ENCODE measurements around the gene PROZ. TPM values are rescaled to one million over a fixed set of nuclear protein-coding genes. Genes with fewer than 3 reads are reported as not detected.

Gene PROZ
- total RNA-seq, 6 donors from 2014 or later, result not detected

GRCh38 chr13:113143466-113144254, 14.8 kb upstream of the PROZ start:
- DNase-seq (peak in 1 of 2 donors; percentile 80), ATAC-seq (ENCODE audit: low FRiP score in 2 of 2) (no peak)
- no peaks in the 10 kb centered on the region for H3K9me3 ChIP-seq
- no peaks in the 10 kb centered on the region for H3K36me3 ChIP-seq
- H3K4me1 ChIP-seq, result no peaks in the 10 kb centered on the region
- WGBS, 2 donors, result 88 to 90% methylated on average over 19 to 36 of the region's 39 CpGs
- no peak overlapping the region for H3K27ac ChIP-seq
- no peak overlapping the region for H3K4me3 ChIP-seq
- H3K27me3 ChIP-seq, result no peaks in the 10 kb centered on the region
- TF ChIP-seq POLR2A (IDR thresholded peaks at IDR 0.05), result no peak
- no peak for TF ChIP-seq CTCF (IDR thresholded peaks at IDR 0.05)
- no peak for TF ChIP-seq EP300 (IDR thresholded peaks at IDR 0.05)
- no peak for TF ChIP-seq POLR2AphosphoS5 (IDR thresholded peaks at IDR 0.05)

- Histone ChIP-seq H3K4me3 (no peak overlapping the region), H3K9me3 (no peaks in the 10 kb centered on the region), H3K36me3 (no peaks in the 10 kb centered on the region), H3K27ac (no peak overlapping the region), H3K4me1 (no peaks in the 10 kb centered on the region), H3K27me3 (no peaks in the 10 kb centered on the region)
- DNase-seq (no peak), ATAC-seq (ENCODE audit: low FRiP score in 2 of 2) (no peak)
- TF ChIP-seq POLR2A (IDR thresholded peaks at IDR 0.05) (no peak), POLR2AphosphoS5 (IDR thresholded peaks at IDR 0.05) (no peak), EP300 (IDR thresholded peaks at IDR 0.05) (no peak), CTCF (IDR thresholded peaks at IDR 0.05) (no peak)
- WGBS, 2 donors, result 91 to 94% methylated on average over 5 to 12 of the region's 12 CpGs
These were observed 14.2 kb upstream of the PROZ start for GRCh38 chr13:113144255-113144629.

- WGBS, 2 donors, result 80 to 87% methylated on average over 12 of the region's 12 CpGs
- no peak for TF ChIP-seq CTCF (IDR thresholded peaks at IDR 0.05)
- TF ChIP-seq EP300 (IDR thresholded peaks at IDR 0.05), result no peak
- no peak for TF ChIP-seq POLR2A (IDR thresholded peaks at IDR 0.05)
- TF ChIP-seq POLR2AphosphoS5 (IDR thresholded peaks at IDR 0.05), result no peak
- Histone ChIP-seq H3K36me3 (no peaks in the 10 kb centered on the region), H3K9me3 (no peaks in the 10 kb centered on the region), H3K4me1 (no peaks in the 10 kb centered on the region), H3K4me3 (no peak overlapping the region), H3K27me3 (no peaks in the 10 kb centered on the region), H3K27ac (no peak overlapping the region)
- no peak for DNase-seq
- no peak for ATAC-seq (ENCODE audit: low FRiP score in 2 of 2)
These were observed 13.0 kb upstream of the PROZ start for GRCh38 chr13:113145496-113145895.

GRCh38 chr13:113145911-113146598, 12.4 kb upstream of the PROZ start:
- no peaks in the 10 kb centered on the region for H3K27me3 ChIP-seq
- DNase-seq (no peak), ATAC-seq (ENCODE audit: low FRiP score in 2 of 2) (no peak)
- no peaks in the 10 kb centered on the region for H3K36me3 ChIP-seq
- H3K4me3 ChIP-seq, result no peak overlapping the region
- no peak overlapping the region for H3K27ac ChIP-seq
- TF ChIP-seq POLR2AphosphoS5 (IDR thresholded peaks at IDR 0.05) (no peak), EP300 (IDR thresholded peaks at IDR 0.05) (no peak), POLR2A (IDR thresholded peaks at IDR 0.05) (no peak), CTCF (IDR thresholded peaks at IDR 0.05) (no peak)
- no peaks in the 10 kb centered on the region for H3K9me3 ChIP-seq
- 86 to 88% methylated on average over 10 to 15 of the region's 15 CpGs for WGBS, 2 donors
- H3K4me1 ChIP-seq, result no peaks in the 10 kb centered on the region

Measured in upper lobe of left lung (tissue), 6 donors.